PFSK-1 (cell line): ENCODE measurements around the gene PCCB. TPM values are rescaled to one million over a fixed set of nuclear protein-coding genes. Genes with fewer than 3 reads are reported as not detected.

Experiments used
- FOXP2 ChIP-seq: optimal IDR thresholded peaks from 2 replicates; pipeline ENCODE3; 2011; ENCODE audit warnings: borderline replicate concordance, control low read depth, inconsistent platforms; ENCODE audit not compliant: insufficient read depth; ENCODE audit errors: extremely low read length, extremely low read depth
- POLR2AphosphoS5 ChIP-seq: IDR thresholded peaks from 2 replicates; pipeline ENCODE4 v1.6.1; 2012; ENCODE audit warnings: low read depth, mild to moderate bottlenecking, control low read depth, low read length, moderate library complexity
- REST ChIP-seq, 2 experiments: IDR thresholded peaks; 2 replicates each; pipeline versions ENCODE4 v1.6.1 to v1.8.0; 2011 to 2012; ENCODE audit warnings: low read depth in 2 of 2, low read length in 2 of 2, control low read depth in 1 of 2, inconsistent platforms in 1 of 2, mild to moderate bottlenecking in 1 of 2, moderate library complexity in 1 of 2; ENCODE audit not compliant: insufficient read depth in 1 of 2
- SIN3A ChIP-seq: IDR thresholded peaks from 2 replicates; pipeline ENCODE4 v1.6.1; 2012; ENCODE audit warnings: mild to moderate bottlenecking, low read length, moderate library complexity, borderline replicate concordance; ENCODE audit not compliant: insufficient read depth
- TAF1 ChIP-seq: IDR thresholded peaks from 2 replicates; pipeline ENCODE4 v1.6.1; 2012; ENCODE audit warnings: low read length, control low read depth, borderline replicate concordance; ENCODE audit not compliant: insufficient read depth
- polyA plus RNA-seq: library from polyadenylated mRNA; unstranded; fragments of >200 nt; gene quantifications from one replicate; pipeline ENCODE4 v1.2.1, GENCODE V29; 2012; ENCODE audit warnings: low read depth, missing spikeins; ENCODE audit not compliant: insufficient read length

The PCCB gene
- polyA plus RNA-seq: 56.1 TPM

DNA sequence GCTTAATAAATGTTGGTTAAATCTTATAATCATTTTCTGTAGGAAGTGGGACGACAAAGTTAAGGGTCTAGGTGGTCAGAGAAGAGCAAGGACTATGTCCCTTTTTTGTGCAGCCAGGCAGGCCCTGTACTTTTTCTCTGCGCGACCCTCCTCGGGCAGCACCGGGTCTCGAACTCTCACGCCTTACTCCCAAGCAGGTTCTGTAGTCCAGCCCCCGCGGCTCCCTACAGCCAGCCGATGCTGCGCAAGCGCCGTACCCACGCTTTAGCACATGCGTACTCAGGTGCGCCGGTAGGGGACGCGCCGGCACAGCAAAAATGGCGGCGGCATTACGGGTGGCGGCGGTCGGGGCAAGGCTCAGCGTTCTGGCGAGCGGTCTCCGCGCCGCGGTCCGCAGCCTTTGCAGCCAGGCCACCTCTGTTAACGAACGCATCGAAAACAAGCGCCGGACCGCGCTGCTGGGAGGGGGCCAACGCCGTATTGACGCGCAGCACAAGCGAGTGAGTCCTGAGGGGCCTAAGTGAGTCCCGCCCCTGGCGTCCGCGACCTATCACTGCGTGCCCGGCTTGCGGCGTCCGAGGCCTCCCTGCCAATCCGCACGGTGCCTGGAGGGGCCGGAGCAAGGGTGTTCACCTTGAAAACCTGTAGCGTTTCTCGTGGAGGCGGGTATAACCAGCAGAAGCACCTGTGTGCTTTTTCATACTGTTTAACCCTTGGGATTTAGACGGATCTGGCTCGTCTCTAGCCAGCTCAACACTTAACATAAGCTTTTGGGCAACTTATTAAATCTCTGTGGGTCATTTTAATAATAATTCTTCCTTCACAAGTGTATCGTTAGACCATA lies at the start of gene PCCB:
Gene PCCB (plus strand): TSS at position 282 of the 844 bp plus-strand sequence. CDS start 36 bp downstream, at position 318.
- TF ChIP-seq SIN3A (no peak), REST (IDR thresholded peaks at IDR 0.05; ENCODE audit: insufficient read depth in 1 of 2, low read depth in 2 of 2, low read length in 2 of 2) (no peak), FOXP2 (peak; percentile 36), TAF1 (peak; percentile 43; the same call in 1 of the 2 replicates), POLR2AphosphoS5 (peak; percentile 88)

DNA sequence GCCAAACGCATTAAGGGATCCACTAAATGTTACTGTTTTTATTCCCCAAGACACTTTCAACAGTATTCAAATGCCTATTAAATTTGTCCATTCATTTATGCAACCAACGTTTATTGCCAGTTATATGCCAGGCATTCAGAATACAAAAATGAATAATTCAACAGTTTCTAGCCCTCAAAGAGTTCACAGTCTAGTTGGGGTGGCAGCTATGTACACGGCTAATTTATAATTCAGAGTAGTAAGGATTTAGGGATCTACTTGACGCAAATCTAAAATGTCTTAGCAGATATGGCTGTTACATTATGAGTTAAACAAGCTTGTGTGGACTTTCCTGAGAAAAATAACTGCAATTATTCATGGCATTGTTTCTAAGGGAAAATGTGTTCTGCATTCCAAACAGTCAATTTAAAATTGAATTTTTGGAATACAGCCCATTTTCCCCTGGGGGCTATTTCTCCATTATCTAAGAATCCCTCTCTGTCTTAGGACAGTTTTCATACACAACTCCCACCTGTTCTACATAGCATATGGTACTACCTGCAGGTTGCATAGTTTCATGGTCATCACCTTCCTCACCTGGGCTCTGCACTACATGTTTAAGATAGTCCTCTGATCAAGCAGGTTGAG lies 42.5 kb upstream of the PCCB start:
- no peak for TF ChIP-seq SIN3A
- no peak for TF ChIP-seq POLR2AphosphoS5
- TF ChIP-seq REST (IDR thresholded peaks at IDR 0.05; ENCODE audit: insufficient read depth in 1 of 2, low read depth in 2 of 2, low read length in 2 of 2): no peak
- TF ChIP-seq FOXP2: no peak
- no peak for TF ChIP-seq TAF1

DNA sequence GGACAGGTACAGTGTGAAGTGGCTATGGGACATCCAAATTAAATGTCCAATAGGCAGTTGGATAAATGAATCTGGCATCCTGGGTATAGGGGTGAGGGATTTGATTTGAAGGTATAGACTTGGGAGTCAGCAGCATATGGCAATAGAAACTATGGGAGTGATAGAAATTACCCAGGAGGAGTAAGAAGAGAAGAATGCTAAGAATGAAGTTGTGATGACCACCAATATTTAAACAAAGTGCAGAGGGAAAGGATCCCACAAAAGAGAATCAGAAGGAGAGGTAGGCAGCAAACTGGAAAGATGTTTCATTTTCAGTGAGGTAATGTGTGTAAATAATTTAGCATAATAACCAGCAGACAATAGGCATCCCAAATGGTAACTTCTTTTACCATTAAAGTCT lies 40.2 kb upstream of the PCCB start:
- TF ChIP-seq FOXP2: no peak
- no peak for TF ChIP-seq SIN3A
- TF ChIP-seq POLR2AphosphoS5: no peak

GRCh38 chr3:136211547-136211946 lies 38.6 kb upstream of the PCCB start:
- TF ChIP-seq REST (IDR thresholded peaks at IDR 0.05; ENCODE audit: insufficient read depth in 1 of 2, low read depth in 2 of 2, low read length in 2 of 2) (no peak), POLR2AphosphoS5 (no peak), TAF1 (no peak), FOXP2 (no peak), SIN3A (no peak)

GRCh38 chr3:136232413-136232812 lies 17.7 kb upstream of the PCCB start:
- no peak for TF ChIP-seq REST (IDR thresholded peaks at IDR 0.05; ENCODE audit: insufficient read depth in 1 of 2, low read depth in 2 of 2, low read length in 2 of 2)
